Activated CD8-positive, alpha-beta memory T cell treated with anti-CD3 and anti-CD28 coated beads, Interleukin-2, amount 50 U/mL, for 4 hours (primary cell): ENCODE data around the gene MCUB.
"Not testable (repeated sequence)": the region's sequence is repeated elsewhere in the genome, so short reads cannot be mapped to it uniquely, and the experiment has no call there.

Experiments
- DNase-seq: peaks from one replicate; pipeline ENCODE4 v3.0.0-alpha.2; 2020

Gene MCUB

GRCh38 chr4:109640644-109641043, 80.6 kb downstream of the MCUB start:
- no peak for DNase-seq

- DNase-seq, result no peak
Measured at GRCh38 chr4:109645874-109646710, 86.0 kb downstream of the MCUB start.

DNA sequence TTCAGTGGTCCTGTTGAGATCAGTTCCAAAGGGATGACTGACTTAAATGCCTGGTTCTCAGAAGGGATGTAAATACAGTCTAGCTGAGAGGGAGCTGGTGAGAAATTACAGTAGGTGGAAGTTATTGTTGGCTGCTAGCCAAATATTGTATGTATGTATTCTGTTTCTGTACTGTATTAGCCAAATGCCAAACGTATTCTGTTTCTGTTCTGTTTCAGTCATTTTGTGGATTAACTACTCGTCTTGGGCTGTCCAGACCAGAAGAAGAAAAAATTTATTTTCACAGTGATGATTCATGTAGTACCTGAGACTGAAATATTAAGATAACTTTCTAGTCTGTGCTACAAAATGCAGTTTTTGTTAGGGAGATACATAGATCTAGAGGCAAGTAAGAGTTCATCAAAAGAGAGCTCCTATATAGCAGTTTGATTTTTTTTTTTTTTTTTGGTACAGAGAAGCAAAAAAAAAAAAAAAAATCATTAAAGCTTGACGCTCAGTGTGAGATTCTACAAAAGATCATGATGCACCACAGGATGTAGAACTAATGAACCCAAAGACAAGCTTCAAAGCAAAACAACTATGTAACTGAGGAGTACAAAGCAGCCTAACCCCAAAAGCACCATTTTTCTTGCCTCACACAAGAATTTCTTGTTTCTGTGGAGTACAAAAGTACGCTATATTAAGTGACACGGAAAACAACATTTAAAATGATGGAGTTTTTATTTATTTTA, 88.4 kb downstream of the MCUB start:
- no peak for DNase-seq

DNA sequence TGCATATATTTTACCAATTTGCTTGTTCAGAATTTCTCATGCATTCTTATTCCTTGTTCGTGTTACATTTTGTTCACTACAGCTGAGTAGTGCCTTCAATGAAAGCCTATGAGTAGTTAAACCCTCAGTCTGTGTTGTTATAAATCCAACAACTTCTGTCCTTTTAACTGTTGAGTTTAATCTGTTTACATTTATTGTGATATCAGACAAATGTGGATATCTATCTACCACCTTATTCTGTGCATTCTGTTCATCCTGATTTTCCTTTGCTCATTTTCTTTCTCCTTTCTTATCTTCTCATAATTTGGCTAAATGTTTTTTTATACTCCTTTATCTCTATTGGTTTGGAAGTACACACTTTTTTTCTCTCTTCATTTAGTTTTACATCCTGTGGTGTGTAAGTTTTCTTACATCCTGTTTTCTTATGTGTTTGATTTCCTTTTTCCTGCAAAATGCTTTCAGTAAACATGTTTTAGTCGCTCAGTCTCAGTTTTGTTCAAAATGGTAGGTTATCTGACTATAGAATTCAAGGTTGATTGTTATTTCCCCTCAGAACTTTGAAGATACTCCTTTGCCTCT, 89.0 kb downstream of the MCUB start:
- DNase-seq, result no peak

DNA sequence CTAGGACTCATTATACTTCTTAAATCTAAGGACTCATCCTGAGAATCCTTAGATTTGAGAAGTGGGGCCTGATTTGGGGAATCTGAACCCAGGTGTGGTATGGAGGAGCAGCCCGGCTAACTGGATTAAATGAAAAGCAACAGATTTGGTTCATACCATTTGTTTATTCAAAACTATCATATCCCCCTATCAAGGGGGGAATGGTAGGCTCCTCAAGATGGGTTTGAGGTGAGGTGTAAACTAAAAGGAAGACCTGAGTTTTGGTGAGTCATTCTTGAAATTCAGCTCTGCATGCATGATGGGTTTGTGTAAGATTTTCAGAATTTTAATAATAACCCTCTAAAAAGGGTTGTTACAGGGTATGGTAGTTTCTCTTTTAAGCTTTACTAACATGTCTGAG, 89.8 kb downstream of the MCUB start:
- DNase-seq, result no peak

GRCh38 chr4:109655396-109655795, 95.3 kb downstream of the MCUB start:
- no peak for DNase-seq

GRCh38 chr4:109657854-109658418, 97.9 kb downstream of the MCUB start:
- DNase-seq, result no peak

DNA sequence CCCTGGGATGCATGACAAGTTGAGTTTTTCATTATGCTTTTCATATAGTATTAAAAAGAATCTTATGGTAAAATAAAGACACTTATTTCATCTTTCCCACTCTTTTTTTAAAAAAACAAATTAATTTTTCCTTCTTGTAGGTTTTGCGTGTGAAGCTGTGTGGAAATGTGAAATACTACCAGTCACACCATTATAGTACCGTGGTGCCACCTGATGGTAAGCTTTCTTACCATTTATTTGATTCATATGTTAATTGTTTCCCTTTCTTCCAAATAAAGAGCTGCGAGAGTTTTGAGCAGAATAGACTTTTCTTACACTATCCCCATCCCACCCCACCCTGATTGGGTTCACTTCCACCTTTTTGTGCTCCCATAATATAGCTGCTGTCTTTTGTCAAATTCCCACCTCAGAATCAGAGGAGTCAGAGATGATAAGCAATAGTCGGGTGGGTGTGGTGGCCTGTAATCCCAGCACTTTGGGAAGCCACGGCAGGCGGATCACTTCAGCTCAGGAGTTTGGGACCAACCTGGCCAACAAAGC, 98.9 kb downstream of the MCUB start:
- no peak for DNase-seq

DNA sequence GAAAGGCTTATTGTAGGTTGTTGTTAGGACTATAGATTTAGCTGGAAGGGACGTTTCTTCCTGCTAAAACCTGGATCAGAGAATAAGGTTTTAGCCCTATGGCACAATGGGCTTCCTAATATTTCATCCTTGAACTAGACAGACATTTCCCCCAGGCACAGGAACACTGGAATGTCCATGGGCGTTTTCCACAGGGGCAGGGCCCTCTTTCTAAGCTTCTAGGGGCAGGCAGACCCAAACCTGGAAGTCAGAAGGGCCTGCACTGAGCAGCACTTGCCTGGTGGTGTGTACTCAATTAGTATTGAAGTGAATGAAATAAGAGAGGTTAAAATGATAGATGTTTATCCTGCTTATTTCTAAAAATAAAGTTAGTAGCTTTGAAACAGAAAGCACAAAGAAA, 102.1 kb downstream of the MCUB start:
- no peak for DNase-seq

DNA sequence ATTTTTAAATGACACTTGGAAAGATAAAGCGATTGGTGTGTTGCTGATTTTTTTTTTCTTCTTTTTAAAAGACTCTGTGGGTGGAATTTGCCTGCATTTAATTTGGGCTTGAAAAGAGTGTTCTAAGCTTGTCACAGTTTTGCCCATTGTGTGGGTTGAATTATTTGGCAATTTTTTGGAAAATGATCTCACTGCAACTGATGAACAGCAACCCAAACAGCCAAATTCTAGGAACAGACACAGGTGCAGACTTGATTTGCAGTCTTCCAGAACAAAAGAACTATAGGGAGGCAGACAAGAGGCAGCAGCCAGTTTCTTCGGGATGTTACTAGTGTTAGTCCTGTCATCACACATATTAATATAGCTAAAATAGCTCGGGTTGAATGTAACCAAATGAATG, 102.7 kb downstream of the MCUB start:
- DNase-seq, result no peak

GRCh38 chr4:109665783-109666485, 105.9 kb downstream of the MCUB start:
- DNase-seq, result no peak

GRCh38 chr4:109671350-109671749, 111.3 kb downstream of the MCUB start:
- DNase-seq, result no peak

DNA sequence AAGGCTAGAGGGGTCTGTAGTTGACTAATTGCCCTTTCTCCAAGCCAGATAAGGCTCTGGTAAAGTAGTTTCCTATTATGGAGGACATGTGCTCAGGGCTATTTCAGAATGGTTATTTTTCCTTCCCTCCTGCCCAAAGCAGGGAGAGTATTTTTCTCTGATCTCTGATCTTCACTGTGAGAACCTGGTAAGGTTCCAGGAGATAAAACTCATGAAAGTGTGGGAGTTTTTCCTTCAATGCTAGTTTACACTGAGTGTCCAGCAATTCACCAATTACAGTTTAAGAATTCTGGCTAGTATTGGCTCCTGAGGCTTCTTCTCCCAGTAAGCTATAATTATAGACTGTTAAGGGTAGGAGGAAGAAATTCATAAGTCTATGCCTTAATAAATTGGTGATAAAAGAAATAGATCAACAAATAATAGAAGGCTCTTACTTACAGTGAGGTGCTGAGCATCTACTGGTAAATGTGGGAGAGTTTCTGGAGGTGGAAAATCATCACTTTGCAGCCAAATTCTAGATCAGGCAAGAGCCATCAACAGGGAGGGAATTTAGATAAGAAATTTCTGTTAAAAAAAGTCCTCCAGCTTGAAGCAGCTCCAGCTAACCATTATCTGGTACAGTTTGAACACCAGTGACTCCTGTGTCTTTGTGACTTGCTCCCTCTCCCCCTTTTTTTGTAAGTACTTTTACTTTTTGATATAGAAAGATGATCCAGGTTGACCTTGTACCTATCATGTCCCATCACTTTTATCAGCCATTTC, 112.3 kb downstream of the MCUB start:
- no peak for DNase-seq

- DNase-seq, result no peak
Measured at GRCh38 chr4:109673303-109673702, 113.3 kb downstream of the MCUB start.

- no peak for DNase-seq
Measured at GRCh38 chr4:109675181-109675580, 115.1 kb downstream of the MCUB start.

DNA sequence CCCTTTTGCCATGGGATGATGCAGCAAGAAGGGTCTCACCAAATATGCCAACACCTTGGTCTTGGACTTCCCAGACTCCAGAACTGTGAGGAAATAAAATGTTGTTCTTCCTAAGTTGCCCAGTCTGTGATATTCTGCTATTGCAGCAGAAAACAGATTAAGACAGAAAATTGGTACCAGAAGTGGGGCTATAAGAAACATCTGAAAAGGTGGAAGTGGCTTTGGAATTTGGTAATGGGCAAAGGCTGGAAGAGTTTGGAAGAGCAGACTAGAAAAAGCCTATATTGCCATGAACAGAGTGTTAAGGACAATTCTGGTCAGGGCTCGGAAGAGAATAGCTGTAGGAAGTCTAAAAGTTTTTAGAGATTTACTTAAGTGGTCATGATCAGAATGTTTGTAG, 115.8 kb downstream of the MCUB start:
- no peak for DNase-seq

GRCh38 chr4:109676886-109677285, 116.8 kb downstream of the MCUB start:
- DNase-seq, result no peak

DNA sequence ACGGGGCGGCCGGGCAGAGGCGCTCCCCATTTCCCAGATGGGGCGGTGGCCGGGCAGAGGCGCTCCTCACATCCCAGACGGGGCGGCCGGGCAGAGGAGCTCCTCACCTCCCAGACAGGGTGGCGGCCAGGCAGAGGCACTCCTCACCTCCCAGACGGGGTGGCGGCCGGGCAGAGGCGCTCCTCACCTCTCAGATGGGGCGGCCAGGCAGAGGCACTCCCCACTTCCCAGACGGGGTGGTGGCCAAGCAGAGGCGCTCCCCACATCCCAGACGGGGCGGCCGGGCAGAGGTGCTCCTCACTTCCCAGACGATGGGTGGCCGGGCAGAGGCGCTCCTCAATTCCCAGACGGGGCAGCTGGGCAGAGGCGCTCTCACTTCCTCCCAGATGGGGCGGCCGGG, 118.4 kb downstream of the MCUB start:
- DNase-seq, result not testable (repeated sequence)

DNA sequence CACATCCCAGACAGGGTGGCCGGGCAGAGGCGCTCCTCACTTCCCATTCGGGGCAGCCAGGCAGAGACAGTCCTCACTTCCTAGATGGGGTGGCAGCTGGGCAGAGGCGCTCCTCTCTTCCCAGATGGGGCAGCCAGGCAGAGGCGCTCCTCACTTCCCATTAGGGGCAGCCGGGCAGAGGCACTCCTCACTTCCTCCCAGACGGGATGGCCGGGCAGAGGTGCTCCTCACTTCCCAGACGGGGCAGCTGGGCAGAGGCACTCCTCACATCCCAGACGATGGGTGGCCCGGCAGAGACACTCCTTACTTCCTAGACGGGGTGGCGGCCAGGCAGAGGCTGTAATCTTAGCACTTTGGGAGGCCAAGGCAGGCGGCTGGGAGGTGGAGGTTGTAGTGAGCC, 118.9 kb downstream of the MCUB start:
- DNase-seq, result not testable (repeated sequence)

GRCh38 chr4:109682875-109683274, 122.8 kb downstream of the MCUB start:
- no peak for DNase-seq

DNA sequence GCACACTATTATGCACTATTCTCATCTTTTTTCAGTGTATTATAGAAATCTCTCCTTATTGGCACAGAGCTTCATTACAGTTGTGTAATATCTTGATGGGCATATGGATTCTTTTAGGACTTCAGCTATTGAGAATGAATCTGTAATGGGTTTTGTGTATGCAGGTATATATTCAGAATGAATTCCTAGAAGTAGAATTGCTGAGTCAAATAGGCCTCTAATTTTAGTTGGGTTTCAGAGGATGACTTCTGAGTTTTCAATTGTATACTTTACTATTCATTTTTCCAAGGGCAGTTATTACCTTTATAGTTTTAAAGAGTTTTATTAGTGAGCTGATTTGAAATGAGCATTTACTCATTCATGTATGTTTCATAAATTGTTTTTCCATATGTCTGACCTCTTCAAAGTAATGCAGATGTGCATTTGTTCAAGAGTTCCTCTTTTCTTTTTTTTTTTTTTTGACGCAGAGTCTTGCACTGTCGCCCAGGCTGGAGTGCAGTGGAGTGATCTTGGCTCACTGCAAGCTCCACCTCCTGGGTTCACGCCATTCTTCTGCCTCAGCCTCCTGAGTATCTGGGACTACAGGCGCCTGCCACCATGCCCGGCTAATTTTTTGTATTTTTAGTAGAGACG, 123.7 kb downstream of the MCUB start:
- no peak for DNase-seq
